Neural progenitor cell (in vitro differentiated cells): ENCODE measurements around the gene MX1.

Experiments
- EZH2 ChIP-seq: fragments of 200-600 bp; sonication (generic); IDR thresholded peaks from 2 replicates; pipeline ENCODE4 v1.6.1; 2017; ENCODE audit warnings: antibody characterized with exemption, mild to moderate bottlenecking, moderate library complexity
- EZH2phosphoT487 ChIP-seq: fragments of 200-600 bp; sonication (generic); IDR thresholded peaks from 2 replicates; pipeline ENCODE4 v1.6.1; 2017; ENCODE audit warnings: antibody characterized with exemption
- TF ChIP-seq, protein P1 (sequence below): fragments of 200-600 bp; sonication (generic); IDR thresholded peaks from 2 replicates; pipeline ENCODE4 v1.5.1; 2017; ENCODE audit warnings: antibody characterized with exemption, mild to moderate bottlenecking

DNA sequence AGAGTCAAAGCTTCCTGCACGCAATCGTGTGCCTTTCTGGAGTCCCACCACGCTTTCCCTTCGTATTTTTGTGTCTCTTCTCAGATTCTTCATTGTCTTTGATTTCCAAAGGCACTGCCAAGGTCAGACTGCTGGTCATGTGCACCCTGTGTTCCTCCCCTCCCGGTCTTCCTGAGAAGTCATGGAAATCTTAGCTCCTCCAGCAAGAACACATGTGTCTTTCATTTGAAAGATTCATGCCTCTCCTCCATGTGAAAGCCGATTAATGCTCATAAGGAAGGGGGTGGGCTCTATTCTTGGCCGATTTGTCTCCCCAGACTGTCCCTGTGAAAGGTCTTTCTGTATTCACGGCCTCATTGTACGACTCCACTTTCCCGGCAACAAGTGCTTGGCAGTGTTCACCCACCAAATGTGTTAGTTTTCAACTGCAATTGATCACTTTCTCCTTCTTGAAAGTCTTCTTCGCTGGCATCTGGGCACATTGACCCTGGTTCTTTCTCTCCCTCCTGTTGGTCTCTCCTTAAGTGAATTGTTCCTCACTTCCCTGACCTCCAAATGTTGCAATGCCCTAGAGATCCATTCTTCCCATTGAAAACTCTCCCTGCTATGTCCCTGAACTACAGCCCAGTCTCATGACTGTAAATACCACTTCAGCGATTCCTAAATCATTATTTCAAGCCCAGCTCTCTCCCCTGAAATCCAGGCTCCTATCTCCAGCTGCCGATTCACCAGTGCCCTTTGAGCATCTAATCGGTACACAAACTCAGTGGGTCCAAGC, 38.8 kb upstream of the MX1 start:
- TF ChIP-seq, protein P1, sequence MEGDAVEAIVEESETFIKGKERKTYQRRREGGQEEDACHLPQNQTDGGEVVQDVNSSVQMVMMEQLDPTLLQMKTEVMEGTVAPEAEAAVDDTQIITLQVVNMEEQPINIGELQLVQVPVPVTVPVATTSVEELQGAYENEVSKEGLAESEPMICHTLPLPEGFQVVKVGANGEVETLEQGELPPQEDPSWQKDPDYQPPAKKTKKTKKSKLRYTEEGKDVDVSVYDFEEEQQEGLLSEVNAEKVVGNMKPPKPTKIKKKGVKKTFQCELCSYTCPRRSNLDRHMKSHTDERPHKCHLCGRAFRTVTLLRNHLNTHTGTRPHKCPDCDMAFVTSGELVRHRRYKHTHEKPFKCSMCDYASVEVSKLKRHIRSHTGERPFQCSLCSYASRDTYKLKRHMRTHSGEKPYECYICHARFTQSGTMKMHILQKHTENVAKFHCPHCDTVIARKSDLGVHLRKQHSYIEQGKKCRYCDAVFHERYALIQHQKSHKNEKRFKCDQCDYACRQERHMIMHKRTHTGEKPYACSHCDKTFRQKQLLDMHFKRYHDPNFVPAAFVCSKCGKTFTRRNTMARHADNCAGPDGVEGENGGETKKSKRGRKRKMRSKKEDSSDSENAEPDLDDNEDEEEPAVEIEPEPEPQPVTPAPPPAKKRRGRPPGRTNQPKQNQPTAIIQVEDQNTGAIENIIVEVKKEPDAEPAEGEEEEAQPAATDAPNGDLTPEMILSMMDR, result no peak
- no peak for TF ChIP-seq EZH2phosphoT487
- no peak for TF ChIP-seq EZH2
